ENCODE results near the gene CCDC28A.

CCDC28A gene

DNA sequence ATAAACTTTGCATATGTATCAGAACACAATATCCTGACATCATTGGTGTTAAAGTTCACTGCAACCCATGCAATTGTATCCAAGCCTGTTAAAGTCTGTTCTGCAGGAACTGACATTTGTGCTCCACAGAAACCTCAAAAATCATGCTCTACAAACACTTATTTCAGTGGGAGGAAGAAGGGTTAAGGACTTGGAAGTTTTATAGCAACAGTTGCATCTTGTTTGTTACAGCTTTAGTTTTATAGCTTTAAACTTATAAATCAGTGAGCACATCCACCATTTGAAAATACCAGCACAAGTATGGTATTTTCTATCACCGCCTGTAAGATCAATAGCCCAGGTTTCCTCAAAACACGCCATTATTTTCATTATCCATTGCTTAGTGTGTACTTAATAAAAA lies 23.2 kb downstream of the CCDC28A start:
- DNase-seq: no peak

DNA sequence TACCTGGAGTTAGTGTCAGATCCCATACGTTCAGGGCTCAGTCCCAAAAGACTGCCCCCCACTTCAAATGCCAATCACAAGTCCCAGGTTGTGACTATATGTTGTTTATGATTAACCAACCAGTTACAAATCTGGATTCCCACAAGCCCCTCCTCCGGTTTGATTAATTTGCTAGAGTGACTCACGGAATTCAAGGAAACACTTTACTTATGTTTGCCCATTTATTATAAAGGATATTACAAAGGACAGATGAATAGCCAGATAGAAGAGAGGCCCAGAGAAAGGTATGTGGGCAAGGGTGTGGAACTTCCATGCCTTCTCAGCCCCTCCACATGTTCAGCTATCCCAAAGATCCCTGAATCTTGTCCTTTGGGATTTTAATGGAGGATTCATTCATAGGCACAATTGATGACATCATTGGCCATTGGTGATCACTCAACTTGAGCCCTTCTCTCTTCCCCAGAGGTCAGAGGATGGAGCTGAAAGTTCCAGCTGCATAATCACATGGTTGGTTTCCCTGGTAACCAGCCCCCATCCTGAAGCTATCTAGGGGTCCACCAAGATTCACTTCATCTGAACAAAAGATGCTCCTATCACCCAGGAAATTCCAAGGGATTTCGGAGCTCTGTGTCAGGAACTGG lies 24.4 kb downstream of the CCDC28A start:
- DNase-seq: no peak

DNA sequence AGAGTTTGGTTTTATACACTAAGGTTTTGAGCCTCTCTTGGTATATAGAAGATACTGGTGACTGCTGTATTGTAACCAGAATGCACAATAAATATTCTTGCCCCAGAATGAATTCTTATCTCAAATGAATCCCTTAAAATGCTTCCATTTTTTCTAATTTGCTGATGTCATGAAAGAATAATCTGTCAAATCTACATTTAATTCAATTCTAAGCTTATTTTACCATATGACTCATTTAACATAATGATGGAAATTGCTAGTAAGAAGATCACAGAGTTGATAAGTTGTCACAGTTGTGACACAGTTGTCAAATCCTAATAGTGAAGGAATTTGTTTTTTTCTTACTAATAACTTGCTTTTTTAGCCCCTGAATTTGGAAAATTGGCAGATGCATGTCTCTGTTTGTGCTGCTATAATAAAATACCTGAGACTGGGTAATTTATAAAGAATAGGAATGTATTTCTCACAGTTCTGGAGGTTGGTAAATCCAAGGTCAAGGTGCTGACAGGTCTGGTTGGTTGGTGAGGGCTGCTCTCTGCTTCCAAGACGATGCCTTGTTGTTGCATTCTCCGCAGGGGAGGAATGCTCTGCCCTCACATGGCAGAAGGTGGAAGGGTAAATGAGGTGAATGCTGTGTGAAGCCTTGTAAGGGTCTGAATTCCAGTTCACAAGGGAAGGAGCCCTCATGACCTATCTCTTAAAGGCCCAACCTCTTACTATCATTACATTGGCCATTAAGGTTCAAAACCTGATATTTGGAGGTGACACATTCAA lies 27.0 kb downstream of the CCDC28A start:
- no peak for DNase-seq

DNA sequence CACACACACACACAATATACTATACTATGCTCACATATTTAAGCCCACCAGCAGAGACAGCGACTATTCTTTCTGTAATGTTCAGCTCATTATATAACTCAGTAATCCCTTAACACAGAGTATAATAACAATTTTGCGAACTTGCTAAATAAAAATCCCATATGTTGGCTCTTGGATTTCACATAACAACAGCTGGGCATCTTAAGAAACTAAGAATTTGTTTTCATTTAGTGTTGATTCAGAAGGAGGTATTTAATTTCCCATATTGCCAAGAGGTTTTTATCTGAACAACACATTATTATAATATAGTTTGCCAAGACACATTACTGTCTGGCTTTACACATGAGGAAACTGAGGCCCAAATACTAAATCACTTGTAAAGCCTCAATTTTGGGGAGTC lies 29.8 kb downstream of the CCDC28A start:
- no peak for DNase-seq

DNA sequence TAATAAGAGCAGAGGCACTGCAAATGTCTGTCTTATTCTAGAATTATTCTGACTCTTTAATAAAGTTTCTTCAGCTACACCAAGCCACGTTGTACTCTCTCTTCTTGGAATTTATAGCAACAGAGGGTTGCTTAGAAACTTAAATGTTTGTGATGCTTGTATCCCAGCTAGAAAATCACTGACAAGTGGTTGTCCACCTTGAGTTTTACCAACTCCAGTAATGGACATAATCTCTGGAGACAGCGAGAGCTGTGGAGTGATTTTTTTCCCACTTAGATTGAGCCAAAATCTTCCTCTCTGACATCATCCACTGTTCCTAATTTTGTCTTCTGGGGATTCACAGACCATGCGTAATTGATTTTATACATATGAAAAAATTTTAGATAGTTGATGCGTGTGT lies 30.3 kb downstream of the CCDC28A start:
- DNase-seq: no peak

DNA sequence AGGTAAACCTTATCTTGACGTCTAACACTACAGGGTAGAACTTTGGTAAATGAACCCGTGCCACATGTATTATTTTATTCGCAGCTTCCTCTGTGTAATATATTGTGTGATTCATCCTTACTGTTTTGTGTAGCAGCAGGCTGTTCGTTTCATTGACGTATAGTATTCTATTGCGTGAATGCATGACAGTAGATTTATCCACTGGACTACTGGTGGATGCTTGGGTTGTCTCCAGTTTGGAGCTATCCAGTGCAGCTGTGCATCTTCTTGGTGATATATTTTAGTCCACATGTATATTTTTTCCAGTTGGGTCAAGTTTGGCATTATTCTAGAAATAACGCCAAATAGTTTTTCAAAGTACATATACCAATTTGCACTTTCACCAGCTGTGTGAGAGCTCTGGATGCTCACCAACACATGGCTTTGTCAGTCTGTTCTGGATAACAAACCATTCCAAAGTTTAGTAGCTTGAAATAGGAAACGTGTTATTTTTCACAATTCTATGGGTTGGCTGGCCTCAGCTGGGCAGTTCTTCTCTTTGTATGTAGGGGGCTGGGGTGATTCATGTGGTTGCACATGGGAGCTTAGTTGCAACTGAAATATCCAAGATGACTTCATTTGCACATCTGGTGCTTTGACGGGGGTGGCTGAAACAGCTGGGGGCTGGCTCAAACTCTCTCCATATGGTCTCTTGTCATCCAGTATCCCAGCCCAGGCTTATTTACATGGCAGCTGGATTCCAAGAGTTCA lies 31.6 kb downstream of the CCDC28A start:
- DNase-seq: no peak

DNA sequence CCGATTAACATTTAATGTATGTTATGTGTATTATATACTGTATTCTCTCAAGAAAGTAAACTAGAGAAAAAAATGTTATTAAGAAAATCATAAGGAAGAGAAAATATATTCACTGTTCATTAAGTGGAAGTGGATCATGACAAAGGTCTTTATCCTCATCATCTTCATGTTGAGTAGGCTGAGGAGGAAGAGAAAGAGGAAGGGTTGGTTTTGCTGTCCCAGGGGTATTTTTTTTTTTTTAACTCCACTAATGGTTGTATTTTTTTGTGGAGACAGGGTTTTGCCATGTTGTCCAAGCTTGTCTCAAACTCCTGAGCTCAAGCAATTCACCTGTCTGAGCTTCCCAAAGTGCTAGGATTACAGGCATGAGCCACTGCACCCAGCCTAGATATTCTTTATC lies 33.3 kb downstream of the CCDC28A start:
- no peak for DNase-seq

DNA sequence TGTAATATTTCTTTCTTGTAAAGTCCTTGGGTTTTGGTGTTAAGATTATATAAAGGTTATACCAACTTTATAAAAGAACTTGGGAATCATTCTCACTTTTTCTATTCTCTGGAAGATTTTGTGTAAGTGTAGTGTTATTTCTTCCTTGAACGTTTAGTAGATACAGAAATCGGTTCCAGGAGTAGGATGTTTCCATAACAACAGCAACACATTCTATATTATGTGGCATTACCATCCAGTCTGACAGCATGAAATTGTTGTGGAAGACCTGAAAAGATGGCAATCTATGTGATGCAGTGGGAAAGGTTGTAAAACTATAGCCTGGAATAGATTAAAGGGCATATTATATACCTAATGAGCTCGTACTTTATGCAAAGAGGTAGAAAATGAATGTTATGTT lies 36.1 kb downstream of the CCDC28A start:
- DNase-seq: no peak

DNA sequence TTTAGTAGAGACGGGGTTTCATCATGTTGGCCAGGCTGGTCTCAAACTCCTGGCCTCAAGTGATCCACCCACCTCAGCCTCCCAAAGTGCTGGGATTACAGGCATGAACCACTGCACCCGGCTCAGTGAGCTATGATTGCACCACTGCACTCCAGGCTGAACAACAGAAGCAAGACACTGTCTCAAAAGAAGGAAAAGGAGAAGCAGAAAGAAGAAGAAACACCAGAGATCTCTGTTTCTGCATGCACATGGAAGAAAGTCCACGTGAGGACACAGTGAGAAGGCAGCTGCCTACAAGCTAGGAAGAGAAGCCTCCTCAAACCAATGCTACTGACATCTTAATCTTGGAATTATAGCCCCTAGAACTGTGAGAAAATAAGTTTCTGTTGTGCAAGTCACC lies 38.3 kb downstream of the CCDC28A start:
- DNase-seq: no peak

DNA sequence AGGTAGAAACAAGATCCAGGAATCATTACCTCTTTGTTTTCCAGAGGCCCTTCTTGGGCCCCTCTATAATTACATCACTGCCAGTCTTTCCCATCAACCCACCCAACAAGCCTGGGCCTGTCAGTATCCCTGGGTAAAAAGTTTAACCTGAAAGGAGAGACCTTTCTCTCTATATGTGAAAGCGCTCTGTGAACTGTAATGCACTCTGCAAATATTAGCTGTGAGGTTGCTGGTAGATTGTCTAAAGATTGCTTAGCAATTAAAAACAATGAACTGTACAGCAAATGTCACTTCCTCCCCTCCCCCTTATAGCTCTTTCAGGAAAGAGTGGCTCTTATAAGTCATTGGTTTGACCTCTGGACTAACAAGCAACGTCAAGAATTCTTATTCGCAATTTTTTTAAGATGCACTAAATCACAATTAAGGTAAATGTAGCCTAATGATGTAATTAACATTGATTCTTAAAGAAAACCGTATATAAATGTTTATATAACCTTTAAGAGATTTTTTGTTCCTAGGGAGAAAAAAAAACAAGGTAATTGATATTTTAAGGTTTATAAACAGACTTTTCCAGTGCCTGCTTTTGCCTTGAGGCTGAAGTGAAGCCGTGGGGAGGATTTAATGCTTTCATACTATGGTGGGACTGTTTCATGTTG lies 40.7 kb downstream of the CCDC28A start:
- DNase-seq: no peak

DNA sequence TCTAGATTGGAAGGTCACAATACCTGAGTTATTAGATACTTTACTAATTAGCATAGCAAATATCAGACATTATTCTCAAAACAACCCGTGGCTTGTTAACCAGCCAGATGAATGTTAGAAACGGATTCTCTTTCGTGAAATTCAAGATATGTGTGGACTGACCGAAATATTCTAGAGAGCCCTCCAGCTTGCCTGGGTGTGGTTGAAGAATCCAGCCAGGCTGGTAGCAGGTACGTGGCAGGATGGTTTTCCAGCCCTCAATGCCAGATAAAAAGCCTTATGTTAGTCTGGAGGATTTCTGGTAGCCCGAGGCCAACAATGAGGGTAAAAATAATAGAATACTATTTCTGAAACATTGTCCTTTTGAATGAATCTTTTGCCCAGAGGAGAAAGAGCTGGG lies 41.7 kb downstream of the CCDC28A start:
- no peak for DNase-seq

DNA sequence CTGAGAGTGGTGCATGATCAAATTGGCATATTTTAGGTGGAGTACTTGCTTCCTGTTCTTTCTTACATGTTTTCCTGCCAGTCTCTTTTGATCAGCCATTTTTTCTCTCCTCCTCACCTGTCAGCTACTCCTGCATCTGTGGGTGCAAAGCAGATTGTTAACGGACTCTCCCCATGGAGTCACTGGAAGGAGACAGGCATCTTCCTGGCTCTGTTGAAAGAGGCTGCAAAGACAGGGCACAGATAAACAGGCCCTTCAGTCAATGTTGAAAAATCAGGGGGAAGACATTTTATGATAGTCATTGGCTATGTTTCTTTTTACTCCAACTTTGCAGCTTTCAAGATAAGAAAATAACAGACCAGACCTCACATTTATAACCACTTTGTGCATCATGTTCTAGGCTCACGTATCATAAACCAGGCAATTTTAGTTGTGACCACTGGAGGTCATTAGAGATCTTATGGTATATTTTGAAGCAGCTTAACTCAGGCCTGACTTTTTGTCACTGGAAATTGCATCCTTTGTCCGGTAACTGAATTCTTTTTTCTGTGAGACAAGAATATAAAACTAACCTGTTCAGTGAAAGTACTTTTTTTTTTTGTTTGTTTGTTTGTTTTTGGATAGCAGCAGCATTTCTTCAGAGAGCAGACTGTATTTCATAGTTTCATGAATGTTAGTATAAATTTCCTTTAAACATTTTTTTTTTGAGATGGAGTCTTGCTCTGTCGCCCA lies 42.4 kb downstream of the CCDC28A start:
- peak; percentile 86 for DNase-seq

DNA sequence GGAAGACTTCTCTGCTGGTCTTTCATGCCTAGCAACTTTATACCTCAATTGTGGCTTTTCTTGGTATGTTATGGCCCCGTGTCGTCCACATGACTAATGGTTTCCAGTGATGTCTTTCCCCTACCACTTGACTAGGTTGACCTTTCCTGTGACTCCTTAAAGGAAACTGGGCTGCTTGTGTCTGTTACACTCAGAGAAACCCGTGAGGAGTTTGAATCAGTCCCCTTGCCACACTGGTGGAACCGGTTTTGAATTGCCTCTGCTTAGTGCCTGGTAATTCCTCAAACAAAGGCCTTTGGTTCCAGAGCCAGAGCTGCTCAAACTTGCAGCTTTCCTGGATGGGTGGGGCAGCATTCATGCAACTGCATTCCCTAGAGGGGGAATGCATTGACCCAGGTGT lies 44.2 kb downstream of the CCDC28A start:
- no peak for DNase-seq

DNA sequence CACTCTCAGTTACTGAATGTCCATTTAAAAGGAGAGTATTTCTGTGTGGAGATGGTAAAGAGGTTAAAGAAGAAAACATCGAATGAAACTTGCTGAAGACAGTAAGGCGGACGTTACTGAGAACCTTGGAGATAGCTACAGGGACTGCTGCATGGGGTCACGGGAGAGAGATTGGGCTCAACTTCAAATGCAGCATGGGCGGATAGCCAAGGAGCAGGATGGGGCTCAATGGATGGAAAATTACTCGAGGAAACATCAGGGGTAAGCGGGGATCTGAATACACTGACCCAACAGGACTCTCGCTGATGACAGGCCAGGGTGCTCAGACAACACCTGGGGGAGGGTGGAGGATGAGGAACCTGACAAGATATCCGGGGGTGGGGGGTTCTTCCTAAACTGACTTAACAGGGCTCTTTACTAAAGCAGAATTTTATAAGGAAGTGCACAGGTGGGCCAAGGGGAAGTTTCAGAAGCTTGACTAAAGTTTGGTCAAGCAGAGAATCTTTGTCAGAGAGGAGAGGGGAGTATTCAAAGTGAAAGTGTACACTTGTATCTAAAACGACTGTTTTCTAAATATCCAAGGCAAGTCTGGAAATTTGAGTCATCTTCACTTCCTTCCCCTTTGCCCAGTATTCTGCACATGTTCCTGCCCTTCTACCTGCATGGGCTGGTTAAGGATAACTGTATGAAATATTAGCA lies 45.1 kb downstream of the CCDC28A start:
- DNase-seq: no peak

DNA sequence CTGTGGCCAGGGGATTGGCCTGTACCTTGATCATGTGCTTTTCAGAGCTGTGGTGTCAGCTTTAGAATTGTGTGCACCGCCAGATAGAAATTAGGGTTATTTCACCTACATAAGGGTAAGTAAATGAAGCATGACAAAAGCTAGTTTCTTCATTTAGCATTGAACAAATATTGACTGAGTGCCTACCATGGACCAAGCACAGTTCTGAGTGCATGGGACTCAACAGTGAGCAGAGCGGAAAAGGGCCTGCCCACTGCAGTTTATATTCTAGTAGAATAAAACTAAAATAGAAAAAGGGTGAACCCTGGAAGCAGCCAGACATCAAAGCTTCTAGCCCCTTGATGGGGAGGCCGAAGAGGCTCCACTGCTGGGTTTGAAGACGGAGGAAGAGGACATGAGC lies 48.0 kb downstream of the CCDC28A start:
- DNase-seq: no peak

DNA sequence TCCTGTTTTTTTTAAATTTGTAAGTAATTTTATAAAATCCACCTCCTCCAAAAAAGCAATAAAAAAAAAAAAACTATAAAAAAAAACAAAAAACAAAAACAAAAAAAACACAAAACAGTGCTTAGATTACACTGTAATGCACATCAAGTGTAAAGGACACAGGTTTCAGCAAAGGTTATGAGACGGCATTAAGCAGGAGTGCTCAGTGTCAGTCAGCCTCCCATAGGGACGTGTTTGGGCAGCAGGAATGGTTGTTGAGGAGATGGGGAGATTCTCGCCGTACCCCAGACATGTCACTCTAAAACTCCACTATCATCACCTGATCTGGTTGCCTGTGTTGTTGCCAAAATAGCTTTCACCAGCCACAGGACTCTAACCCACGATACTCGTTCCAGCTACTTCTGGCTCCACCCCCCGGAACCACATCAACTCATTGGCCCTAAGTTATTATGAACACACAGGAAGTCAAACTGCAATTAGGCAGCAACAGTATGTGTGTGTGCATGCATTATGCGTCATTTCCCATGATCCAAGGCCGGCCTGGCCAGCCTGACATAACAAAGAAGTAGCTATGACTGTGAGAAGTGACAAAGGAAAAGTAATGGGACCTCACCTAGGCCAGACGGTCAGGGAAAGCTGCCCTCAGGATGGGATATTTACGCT lies 51.0 kb downstream of the CCDC28A start:
- peak; percentile 13 for DNase-seq

DNA sequence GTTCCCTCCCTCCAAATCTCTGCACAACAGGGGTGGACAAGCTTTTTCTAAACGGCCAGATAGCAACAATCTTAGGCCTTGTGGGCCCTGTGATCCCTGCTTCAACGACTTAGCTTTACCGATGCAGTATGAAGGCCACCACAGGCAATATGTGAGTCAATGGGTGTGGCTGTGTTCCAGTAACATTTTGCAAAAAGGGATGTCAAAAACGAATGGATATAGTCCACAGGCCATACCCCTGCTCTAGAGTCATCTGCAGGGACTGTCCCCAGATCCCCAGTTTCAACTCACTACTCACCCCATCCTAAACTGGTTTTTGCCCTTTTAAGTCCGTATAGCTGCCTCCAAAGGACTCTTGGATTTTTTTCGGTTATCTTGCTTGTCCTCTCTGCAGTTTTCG lies 56.7 kb downstream of the CCDC28A start:
- no peak for DNase-seq

DNA sequence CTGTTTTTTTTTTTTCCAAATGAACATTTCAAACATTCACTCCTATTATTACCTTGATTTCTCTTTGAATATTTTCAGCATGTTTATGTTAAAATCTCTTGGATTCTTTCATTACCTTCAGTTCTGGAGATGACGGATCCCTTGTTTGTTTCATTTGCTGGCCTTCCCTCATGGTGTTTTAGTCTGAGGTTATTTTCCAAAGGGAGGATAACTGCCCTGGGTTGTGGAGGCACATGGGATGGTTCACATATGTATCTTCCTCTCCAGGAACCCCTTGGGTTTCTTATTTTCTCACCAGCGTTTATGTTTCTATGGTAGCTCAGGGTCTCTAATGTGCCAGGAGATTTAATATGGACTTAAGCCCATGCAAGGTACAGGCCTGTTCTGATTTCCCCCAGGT lies 58.6 kb downstream of the CCDC28A start:
- no peak for DNase-seq

DNA sequence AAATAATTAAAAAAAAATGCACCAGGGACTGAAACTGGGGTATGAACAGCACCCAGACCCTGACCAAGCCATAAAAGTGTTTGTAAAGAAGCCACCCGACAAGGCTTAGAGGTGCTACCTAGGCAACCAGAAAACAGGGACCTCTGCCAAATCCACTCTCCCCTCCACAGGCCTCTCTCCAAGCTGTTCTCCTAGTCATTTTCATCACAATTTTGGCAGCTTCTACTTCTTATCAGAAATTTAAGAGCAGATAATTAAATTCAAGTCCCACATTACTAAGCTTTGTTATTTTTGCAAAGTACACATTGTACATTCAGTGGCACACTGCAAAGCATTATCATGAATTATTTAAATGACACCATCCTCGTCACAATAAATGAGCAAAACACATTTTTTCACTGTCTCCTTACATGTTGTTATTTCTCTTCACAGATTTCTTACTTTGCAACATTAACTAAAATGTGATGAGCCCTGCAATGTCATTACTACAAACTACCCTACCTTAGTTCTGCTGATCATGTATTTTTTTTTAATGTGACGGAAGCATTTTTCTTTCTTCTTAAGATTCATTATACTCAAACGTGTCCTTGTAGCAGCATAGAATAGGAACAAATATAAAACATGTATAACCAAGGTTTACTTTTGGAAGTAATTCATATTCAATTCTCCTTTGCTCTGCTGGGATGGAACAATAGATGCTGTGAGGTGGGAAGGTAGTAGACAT lies 60.4 kb downstream of the CCDC28A start:
- DNase-seq: no peak

DNA sequence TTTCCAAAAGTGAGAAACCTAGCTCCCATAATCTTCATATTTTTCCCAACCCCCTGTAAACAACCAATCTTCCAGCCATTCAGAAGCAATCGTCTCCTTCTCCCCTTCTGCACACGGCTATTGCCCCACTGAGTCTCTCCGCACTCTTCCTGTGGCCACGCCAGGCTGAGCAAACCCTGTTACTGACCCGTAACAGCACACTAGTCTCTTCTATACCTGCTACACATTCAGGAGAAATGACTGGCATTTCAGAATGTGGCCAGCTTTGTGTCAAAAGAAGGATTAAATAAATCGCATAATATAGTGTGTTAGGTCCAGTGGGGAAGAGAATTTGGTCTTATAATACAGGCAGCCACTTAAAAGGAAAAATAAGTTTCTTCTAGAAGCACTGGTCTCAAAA lies 63.7 kb downstream of the CCDC28A start:
- DNase-seq: no peak
